ENCODE measurements around the gene FLNA. TPM values are rescaled to one million over a fixed set of nuclear protein-coding genes. Genes with fewer than 3 reads are reported as not detected.

Gene FLNA
- total and polyA plus RNA-seq, 2 of the 13 experiments (the other 11 are each of a cell fraction or from before 2014, with no cell fraction given) = 83.4 to 174 TPM

GRCh38 chrX:154312116-154312515 lies 62.3 kb downstream of the FLNA start (continued):
- TF ChIP-seq ZNF512 (CRISPR knock-in tag; IDR thresholded peaks at IDR 0.05) (no peak), ZNF34 (CRISPR knock-in tag; IDR thresholded peaks at IDR 0.05; ENCODE audit: borderline replicate concordance) (no peak), ATF3 (CRISPR knock-in tag; IDR thresholded peaks at IDR 0.05) (no peak), PITX1 (CRISPR knock-in tag; IDR thresholded peaks at IDR 0.05) (no peak), ZNF841 (CRISPR knock-in tag; IDR thresholded peaks at IDR 0.05; ENCODE audit: borderline replicate concordance) (no peak), JARID2 (CRISPR knock-in tag; IDR thresholded peaks at IDR 0.05; ENCODE audit: insufficient replicate concordance) (no peak)

GRCh38 chrX:154310616-154311536 lies 63.6 kb downstream of the FLNA start:
- Histone ChIP-seq H3K79me2 (ENCODE audit: insufficient read depth, low read length) (no peaks in the 10 kb centered on the region), H3K4me1 (ENCODE audit: insufficient read depth, low read length) (peaks cover 11% of the 10 kb centered on the region), H3K36me3 (replicated peaks in 1 of 2; ENCODE audit: control insufficient read depth in 1 of 2, insufficient read depth in 2 of 2, low read length in 2 of 2) (no peaks in the 10 kb centered on the region), H3K27ac (ENCODE audit: extremely low read length, insufficient read depth, low read length) (no peak overlapping the region), H2AFZ (ENCODE audit: low read length) (no peak overlapping the region), H3K4me3 (replicated peaks in 1 of 3; ENCODE audit: insufficient read depth in 1 of 3, low read depth in 2 of 3, low read length in 3 of 3) (no peak overlapping the region), H3K4me2 (ENCODE audit: low read depth, low read length) (no peak overlapping the region), H3K9me3 (ENCODE audit: low read length) (no peaks in the 10 kb centered on the region), H3K9ac (ENCODE audit: insufficient read depth, low read depth, low read length) (no peak overlapping the region), H4K20me1 (ENCODE audit: insufficient read depth, low read length) (no peaks in the 10 kb centered on the region), H3K27me3 (ENCODE audit: control insufficient read depth in 1 of 2, insufficient read depth in 2 of 2, low read length in 2 of 2) (no peaks in the 10 kb centered on the region)
- in situ Hi-C loops (cut with HindIII; ENCODE audit: extremely low pct_ligation_motif_present, low pct_unique_long_range_greater_than_20kb) (no loop called here), intact Hi-C loops (cut with micrococcal nuclease; ENCODE audit: unreplicated experiment) (no loop called here)
- FAIRE-seq (no peak), ATAC-seq (no peak), DNase-seq (ENCODE audit: low spot score) (no peak)
- CTCF ChIA-PET (ENCODE audit: low intra/inter-chr PET ratio, low total read pairs) = no interaction called here
- 36% methylated on average over 4 of the region's 19 CpGs for WGBS (ENCODE audit: low lambda C conversion rate)
- BruUV-seq (replicated peaks) = no TSS peak
- POLR2A ChIA-PET = no interaction called here
- no peak for TF ChIP-seq CBX1 (IDR thresholded peaks at IDR 0.05; ENCODE audit: low read depth)
- no peak for TF ChIP-seq ZNF619 (CRISPR knock-in tag; IDR thresholded peaks at IDR 0.05)
- no peak for TF ChIP-seq ZNF292 (CRISPR knock-in tag; IDR thresholded peaks at IDR 0.05; ENCODE audit: borderline replicate concordance, low read depth)
- no peak for TF ChIP-seq SNAPC5 (CRISPR knock-in tag; IDR thresholded peaks at IDR 0.05; ENCODE audit: borderline replicate concordance)

Data from HepG2 (cell line).